Activated T-cell treated with anti-CD3 and anti-CD28 coated beads, Interleukin-2, amount 50 U/mL, for 72 hours (primary cell): ENCODE results near the gene PCED1B. TPM values are rescaled to one million over a fixed set of nuclear protein-coding genes. Genes with fewer than 3 reads are reported as not detected.
A peak's percentile ranks its signal among the peaks of the same experiment; 100 is the strongest.
"Not testable (repeated sequence)": the region's sequence is repeated elsewhere in the genome, so short reads cannot be mapped to it uniquely, and the experiment has no call there.

Source experiments
- ATAC-seq, 2 donors: fragments of 150-1000 bp; cut with Tn5 transposase; replicated peaks in 1 of 2; 2 replicates each; pipeline ENCODE4 v1.10.0; 2021; ENCODE audit warnings: moderate library complexity in 2 of 2, mild to moderate bottlenecking in 1 of 2
- DNase-seq, 2 donors: peaks; one replicate each; pipeline ENCODE4 v3.0.0; 2021 to 2022; ENCODE audit warnings: mixed read lengths in 1 of 2
- H3K27ac Mint-ChIP-seq: one replicate; pipeline ENCODE4 v1.8.0; 2022; ENCODE audit warnings: mild to moderate bottlenecking, moderate library complexity, mixed read lengths
- H3K27me3 Mint-ChIP-seq: one replicate; pipeline ENCODE4 v1.8.0; 2022; ENCODE audit warnings: low read depth, mixed read lengths
- H3K36me3 Mint-ChIP-seq, 2 donors: one replicate each; pipeline ENCODE4 v1.8.0; 2022; ENCODE audit warnings: mixed read lengths in 2 of 2, mild to moderate bottlenecking in 1 of 2; ENCODE audit not compliant: insufficient read depth in 2 of 2
- H3K4me1 Mint-ChIP-seq: one replicate; pipeline ENCODE4 v1.8.0; 2022; ENCODE audit warnings: low read depth, mixed read lengths
- H3K4me3 Mint-ChIP-seq, 2 donors: one replicate each; pipeline ENCODE4 v1.8.0; 2022; ENCODE audit warnings: mild to moderate bottlenecking in 2 of 2, mixed read lengths in 2 of 2, moderate library complexity in 2 of 2
- H3K9me3 Mint-ChIP-seq, 2 donors: one replicate each; pipeline ENCODE4 v1.8.0; 2022; ENCODE audit warnings: mixed read lengths in 2 of 2
- total RNA-seq, 2 donors: library from RNA; stranded (reverse); gene quantifications; one replicate each; pipeline ENCODE4 v1.2.3, GENCODE V29; 2022

The PCED1B gene, protein sequence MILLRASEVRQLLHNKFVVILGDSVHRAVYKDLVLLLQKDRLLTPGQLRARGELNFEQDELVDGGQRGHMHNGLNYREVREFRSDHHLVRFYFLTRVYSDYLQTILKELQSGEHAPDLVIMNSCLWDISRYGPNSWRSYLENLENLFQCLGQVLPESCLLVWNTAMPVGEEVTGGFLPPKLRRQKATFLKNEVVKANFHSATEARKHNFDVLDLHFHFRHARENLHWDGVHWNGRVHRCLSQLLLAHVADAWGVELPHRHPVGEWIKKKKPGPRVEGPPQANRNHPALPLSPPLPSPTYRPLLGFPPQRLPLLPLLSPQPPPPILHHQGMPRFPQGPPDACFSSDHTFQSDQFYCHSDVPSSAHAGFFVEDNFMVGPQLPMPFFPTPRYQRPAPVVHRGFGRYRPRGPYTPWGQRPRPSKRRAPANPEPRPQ
- total RNA-seq = 10 to 100 TPM; 73.6 to 91.8 TPM

DNA sequence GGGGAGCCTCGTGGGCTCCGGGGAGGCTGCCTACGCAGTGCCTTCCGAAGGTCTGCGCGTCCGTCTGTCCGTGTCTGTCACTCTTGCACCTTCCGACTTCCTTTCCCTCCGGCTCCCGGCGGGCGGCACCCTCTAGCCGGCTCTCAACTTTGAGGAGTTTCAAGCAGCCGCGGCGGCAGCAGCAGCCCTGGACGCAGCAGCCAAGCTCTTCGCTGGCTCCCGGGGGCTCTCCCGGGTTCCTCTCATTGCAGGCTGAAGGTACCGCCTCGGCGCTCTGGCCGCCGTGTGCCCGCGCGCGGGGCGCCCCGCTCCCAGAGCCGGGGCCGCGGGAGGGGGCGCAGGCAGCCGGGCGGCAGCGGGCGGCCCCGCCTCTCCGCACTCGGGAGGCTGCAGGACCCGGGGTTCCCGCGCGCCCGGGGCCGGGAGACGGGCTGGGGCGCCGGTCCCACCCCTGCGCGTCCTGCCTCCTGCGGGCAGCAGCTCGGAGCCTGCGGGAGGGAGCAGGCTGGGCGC lies at the start of gene PCED1B, which contains the start of gene AMIGO2:
PCED1B (plus strand) TSS at position 154 of the 513 bp plus-strand sequence. CDS start 155,443 bp downstream, outside the sequence.
AMIGO2 (minus strand) TSS at position 492 of the 513 bp plus-strand sequence. CDS start 957 bp downstream, outside the sequence.
- Mint-ChIP-seq H3K9me3 (no peaks in the 10 kb centered on the region), H3K27ac (peak within 1 kb of the TSS; percentile 100), H3K36me3 (peaks cover 7 to 10% of the 10 kb centered on the region in 2 donors), H3K4me3 (peak within 1 kb of the TSS; percentile 98), H3K4me1 (peaks cover 74% of the 10 kb centered on the region), H3K27me3 (no peaks in the 10 kb centered on the region)
- DNase-seq (peak; percentile 77 to 81), ATAC-seq (peak; percentile 61 to 66)

DNA sequence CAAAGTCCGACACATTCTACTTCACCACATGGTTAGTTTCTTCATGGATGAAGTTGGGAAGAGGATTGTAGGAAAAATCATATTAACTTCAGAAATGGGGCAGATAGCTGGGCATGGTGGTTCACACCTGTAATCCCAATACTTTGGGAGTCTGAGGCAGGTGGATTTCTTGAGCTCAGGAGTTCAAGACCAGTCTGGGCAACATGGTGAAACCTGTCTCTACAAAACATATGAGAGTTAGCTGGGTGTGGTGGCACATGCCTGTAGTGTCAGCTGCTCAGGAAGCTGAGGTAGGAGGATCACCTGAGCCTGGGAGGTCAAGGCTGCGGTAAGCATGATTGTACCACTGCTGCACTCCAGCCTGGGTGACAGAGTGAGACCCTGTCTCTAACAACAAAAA lies 49.5 kb upstream of the PCED1B start:
- H3K9me3 Mint-ChIP-seq = no peaks in the 10 kb centered on the region

DNA sequence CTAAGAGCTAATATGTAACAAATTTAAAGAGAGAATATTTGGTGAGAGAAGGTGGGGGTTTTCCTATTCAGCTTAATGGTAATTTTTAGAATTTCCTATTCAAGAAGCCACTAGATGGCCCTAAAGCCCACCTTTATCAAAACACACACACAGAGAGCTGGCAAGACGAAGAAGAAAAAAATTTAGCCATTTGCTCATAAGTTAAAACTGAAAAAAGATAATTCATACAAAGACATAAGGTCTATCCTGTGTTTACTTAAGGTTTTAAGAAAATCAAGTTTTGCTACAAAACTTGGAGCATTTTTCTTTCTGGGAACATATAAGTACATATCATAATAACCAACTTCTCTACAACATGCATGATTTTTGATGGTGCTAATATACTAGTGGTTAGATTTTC lies 46.8 kb upstream of the PCED1B start:
- peak overlapping the region in 1 of 2 donors; percentile 3 for H3K4me3 Mint-ChIP-seq
- DNase-seq (peak in 1 of 2 donors; percentile 15), ATAC-seq (peak; percentile 68 to 74)
- no peaks in the 10 kb centered on the region for H3K36me3 Mint-ChIP-seq
- H3K27me3 Mint-ChIP-seq = no peaks in the 10 kb centered on the region
- no peaks in the 10 kb centered on the region for H3K9me3 Mint-ChIP-seq
- H3K4me1 Mint-ChIP-seq = peaks cover 43% of the 10 kb centered on the region
- peak overlapping the region; percentile 36 for H3K27ac Mint-ChIP-seq

More for the DNA sequence above, 49.5 kb upstream of the PCED1B start:
- Mint-ChIP-seq H3K27me3 (no peaks in the 10 kb centered on the region), H3K27ac (no peak overlapping the region), H3K4me1 (peaks cover 34% of the 10 kb centered on the region), H3K4me3 (no peak overlapping the region), H3K36me3 (no peaks in the 10 kb centered on the region)
- DNase-seq (no peak), ATAC-seq (no peak)

DNA sequence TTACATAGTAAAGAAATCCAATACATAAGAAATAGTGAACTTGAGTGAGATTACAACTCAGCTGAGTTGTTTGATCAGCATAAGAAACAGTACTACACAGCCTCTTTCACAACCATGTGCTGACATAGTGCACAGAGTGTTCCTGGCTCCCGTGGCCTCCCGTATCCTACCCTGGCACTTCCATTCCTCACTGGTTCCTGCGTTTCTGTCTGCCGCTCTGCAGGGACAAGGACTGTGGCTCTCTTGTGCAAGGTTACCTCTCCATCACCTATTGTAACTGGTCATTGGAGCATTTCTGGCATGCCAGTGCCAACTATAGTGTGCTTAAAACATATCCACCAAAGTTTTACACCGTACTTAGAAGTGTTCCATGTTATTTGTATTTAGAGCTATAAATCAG lies 46.3 kb upstream of the PCED1B start:
- ATAC-seq = peak; percentile 43 to 52
- DNase-seq = no peak
- H3K27ac Mint-ChIP-seq = peak overlapping the region; percentile 70
- peaks cover 43% of the 10 kb centered on the region for H3K4me1 Mint-ChIP-seq
- H3K27me3 Mint-ChIP-seq = no peaks in the 10 kb centered on the region
- peak overlapping the region; percentile 16 to 17 for H3K4me3 Mint-ChIP-seq
- H3K9me3 Mint-ChIP-seq = no peaks in the 10 kb centered on the region
- H3K36me3 Mint-ChIP-seq = no peaks in the 10 kb centered on the region

DNA sequence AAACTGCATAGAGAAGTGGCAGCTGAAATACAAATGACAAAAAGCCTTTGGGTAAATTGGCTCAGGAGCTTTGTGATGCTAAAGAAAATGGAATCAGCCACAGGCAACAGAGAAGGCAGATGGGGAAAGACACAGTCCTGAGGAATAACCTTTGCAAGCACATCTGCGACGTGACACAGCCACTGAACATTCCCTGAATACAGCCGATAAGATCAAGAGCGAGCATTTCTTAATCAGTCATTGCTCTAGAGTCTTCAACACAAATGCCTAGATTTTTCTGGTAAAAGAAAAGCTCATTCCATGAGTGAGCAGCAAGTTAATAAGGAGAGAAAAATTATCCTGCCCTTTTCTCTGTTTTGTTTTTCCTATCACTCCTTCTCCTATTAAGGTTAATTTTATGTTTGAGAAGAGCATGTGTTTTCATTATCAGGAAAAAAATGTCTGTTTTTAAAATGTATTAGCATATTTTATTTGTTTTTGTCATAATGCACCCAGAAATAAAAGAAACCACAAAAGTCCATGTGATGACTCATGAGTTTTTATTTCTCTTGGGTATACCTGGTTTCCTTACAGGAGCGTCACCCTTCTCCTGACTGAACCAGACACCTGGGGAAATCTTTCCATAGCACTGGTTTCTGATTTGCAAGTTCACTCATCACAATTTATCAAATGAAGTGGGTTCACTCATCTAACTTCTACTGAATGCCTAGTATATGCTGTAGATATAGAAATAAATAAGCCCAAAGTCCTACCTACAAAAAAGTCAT lies 45.4 kb upstream of the PCED1B start:
- H3K36me3 Mint-ChIP-seq = no peaks in the 10 kb centered on the region
- H3K27me3 Mint-ChIP-seq = no peaks in the 10 kb centered on the region
- no peak overlapping the region for H3K4me3 Mint-ChIP-seq
- no peak for DNase-seq
- H3K27ac Mint-ChIP-seq = no peak overlapping the region
- H3K9me3 Mint-ChIP-seq = no peaks in the 10 kb centered on the region
- H3K4me1 Mint-ChIP-seq = peaks cover 48% of the 10 kb centered on the region
- ATAC-seq = no peak

DNA sequence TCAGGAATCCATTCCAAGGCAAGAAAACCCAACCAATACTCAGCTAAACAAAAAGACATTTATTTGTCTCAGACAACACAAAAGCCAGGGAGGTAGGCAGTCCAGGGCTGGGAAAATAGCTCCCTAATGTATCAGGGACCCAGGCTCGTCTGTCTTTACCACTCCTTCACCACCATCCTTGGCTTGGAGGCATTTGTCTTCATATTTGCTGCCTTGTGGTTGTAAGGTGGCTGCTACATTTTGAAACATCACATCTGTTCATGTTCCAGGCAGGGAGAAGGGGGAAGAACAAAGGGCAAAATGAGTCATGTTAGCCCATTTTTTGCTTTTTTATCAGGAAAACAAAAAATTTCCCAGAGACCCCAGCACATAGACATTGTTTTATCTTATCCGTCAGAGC lies 44.8 kb upstream of the PCED1B start:
- Mint-ChIP-seq H3K27ac (no peak overlapping the region), H3K4me1 (peaks cover 43% of the 10 kb centered on the region), H3K9me3 (no peaks in the 10 kb centered on the region), H3K27me3 (no peaks in the 10 kb centered on the region), H3K36me3 (no peaks in the 10 kb centered on the region), H3K4me3 (no peak overlapping the region)
- ATAC-seq (no peak), DNase-seq (no peak)

DNA sequence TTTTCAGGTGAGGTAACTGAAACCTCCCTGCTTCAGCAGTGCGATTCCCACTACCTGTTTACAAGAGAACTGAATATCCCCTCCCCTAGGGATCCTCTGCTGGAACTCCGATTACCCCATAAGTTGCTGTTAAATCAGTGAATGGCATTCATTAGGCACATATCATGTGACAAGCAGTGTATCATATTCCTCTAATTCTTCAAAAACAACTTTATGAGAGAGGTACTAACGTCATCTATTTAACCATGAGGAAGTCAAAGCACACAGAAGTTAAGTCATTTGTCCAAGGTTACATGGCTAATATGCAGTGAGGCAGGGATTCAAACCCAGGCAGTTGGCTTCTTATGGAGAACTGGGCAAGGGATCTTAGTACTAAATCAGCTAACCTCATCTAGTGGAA lies 43.9 kb upstream of the PCED1B start:
- Mint-ChIP-seq H3K27me3 (no peaks in the 10 kb centered on the region), H3K4me3 (no peak overlapping the region), H3K27ac (no peak overlapping the region), H3K36me3 (no peaks in the 10 kb centered on the region), H3K4me1 (peaks cover 38% of the 10 kb centered on the region), H3K9me3 (no peaks in the 10 kb centered on the region)
- ATAC-seq (no peak), DNase-seq (no peak)

DNA sequence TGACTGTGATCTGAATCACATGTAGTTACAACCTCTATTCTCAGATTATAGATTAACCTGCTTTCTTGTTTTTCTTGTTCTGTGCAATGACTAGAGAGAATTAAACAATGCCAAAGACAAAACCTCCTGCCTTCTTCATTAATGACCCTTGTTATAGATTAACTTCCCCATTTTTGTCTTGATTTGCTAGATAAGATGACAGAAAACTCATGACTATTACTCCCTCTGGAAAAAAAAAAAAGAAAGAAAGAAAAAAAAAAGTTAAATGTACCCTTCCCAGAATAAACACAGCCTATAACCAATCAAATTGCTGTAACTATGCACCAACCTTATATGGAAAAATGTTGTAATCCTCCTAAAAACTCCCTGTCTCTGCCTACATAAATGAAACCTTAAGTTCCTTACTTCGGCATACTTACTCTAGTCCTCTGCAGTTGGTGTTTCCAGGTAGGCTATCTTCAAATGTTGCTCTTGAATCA lies 41.1 kb upstream of the PCED1B start:
- Mint-ChIP-seq H3K36me3 (no peaks in the 10 kb centered on the region), H3K27ac (peak overlapping the region; percentile 46), H3K9me3 (no peaks in the 10 kb centered on the region), H3K27me3 (no peaks in the 10 kb centered on the region), H3K4me1 (peaks cover 30% of the 10 kb centered on the region), H3K4me3 (no peak overlapping the region)
- no peak for ATAC-seq
- no peak for DNase-seq

DNA sequence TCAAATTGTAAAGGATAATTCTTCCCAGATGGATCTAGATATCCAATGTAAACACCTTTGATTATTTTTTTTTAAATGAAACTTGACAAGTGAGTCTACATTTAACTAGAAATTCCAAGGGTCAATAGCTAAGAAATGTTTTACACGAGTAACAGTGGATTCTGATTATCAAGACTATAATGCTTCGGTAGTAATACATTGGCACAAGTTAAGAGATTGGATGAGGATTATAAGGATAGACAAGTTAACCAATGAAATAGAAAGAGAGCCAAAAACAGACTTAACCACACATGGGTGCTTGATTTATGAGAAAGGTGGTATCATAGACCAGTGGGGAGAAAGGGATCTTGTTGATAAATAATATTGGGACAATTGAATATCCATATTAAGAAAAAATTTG lies 40.3 kb upstream of the PCED1B start:
- no peak for ATAC-seq
- no peaks in the 10 kb centered on the region for H3K27me3 Mint-ChIP-seq
- peaks cover 22% of the 10 kb centered on the region for H3K4me1 Mint-ChIP-seq
- H3K36me3 Mint-ChIP-seq = no peaks in the 10 kb centered on the region
- no peak overlapping the region for H3K27ac Mint-ChIP-seq
- DNase-seq = no peak
- no peaks in the 10 kb centered on the region for H3K9me3 Mint-ChIP-seq
- H3K4me3 Mint-ChIP-seq = no peak overlapping the region

DNA sequence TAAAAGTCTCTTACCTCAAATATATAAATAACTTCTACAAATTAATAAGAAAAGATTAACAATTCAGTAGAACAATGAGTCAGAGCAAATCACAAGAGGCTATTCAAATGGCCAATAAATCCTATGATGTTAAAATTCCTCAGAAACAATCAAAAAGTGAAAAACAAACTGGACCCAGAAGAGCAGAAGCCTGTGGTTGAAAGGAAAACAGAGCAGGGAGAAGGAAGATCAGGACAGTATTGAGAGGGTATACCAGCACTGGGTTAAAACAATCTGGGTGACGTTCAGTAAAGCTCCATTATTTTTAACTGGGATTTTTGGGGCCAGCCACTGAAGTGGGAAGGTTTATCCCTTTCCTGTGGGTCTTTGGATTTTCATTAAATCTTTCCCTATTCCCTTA lies 39.7 kb upstream of the PCED1B start:
- DNase-seq (no peak), ATAC-seq (no peak)
- H3K27ac Mint-ChIP-seq = no peak overlapping the region
- H3K9me3 Mint-ChIP-seq = no peaks in the 10 kb centered on the region
- no peak overlapping the region for H3K4me3 Mint-ChIP-seq
- H3K27me3 Mint-ChIP-seq = no peaks in the 10 kb centered on the region
- H3K36me3 Mint-ChIP-seq = no peaks in the 10 kb centered on the region
- H3K4me1 Mint-ChIP-seq = peaks cover 15% of the 10 kb centered on the region

DNA sequence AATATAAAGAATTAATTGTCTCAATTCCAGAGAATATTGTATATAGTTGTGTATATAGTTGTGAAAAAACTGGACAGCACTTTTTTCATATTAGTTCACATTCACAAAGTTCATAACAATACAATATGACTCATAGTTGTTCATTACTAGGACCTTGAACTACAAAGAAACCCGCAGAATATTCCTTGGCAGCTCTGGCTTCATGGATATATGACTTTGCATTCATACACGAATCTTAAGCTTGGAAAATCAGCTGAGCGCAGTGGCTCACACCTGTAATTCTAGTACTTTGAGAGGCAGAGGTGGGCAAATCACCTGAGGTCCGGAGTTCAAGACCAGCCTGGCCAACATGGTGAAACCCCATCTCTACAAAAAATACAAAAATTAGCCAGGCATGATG lies 38.1 kb upstream of the PCED1B start:
- H3K9me3 Mint-ChIP-seq = no peaks in the 10 kb centered on the region
- peaks cover 6% of the 10 kb centered on the region for H3K4me1 Mint-ChIP-seq
- ATAC-seq (no peak), DNase-seq (no peak)
- no peak overlapping the region for H3K4me3 Mint-ChIP-seq
- no peaks in the 10 kb centered on the region for H3K36me3 Mint-ChIP-seq
- H3K27me3 Mint-ChIP-seq = peaks cover 7% of the 10 kb centered on the region
- no peak overlapping the region for H3K27ac Mint-ChIP-seq

DNA sequence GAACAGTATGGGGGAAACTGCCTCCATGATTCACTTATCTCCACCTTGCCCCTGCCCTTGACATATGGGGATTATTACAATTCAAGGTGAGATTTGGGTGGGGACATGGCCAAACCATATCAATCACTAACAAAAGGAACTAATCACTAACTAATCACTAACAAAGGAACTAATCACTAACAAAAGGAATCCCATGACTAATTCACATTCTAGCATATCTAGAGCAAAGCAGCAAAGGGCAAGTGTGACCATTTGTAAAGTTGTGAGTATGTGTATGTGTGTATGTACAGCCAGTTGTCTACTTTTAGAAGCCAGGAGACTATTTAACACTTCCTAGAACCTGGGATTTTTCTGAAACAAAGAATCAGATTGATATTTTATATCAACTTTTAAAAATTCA lies 30.9 kb upstream of the PCED1B start:
- DNase-seq = no peak
- Mint-ChIP-seq H3K9me3 (peaks cover 7 to 11% of the 10 kb centered on the region in 2 donors), H3K4me1 (no peaks in the 10 kb centered on the region), H3K36me3 (peaks cover 13 to 14% of the 10 kb centered on the region in 2 donors), H3K4me3 (no peak overlapping the region), H3K27me3 (peaks cover 7% of the 10 kb centered on the region), H3K27ac (no peak overlapping the region)
- no peak for ATAC-seq

DNA sequence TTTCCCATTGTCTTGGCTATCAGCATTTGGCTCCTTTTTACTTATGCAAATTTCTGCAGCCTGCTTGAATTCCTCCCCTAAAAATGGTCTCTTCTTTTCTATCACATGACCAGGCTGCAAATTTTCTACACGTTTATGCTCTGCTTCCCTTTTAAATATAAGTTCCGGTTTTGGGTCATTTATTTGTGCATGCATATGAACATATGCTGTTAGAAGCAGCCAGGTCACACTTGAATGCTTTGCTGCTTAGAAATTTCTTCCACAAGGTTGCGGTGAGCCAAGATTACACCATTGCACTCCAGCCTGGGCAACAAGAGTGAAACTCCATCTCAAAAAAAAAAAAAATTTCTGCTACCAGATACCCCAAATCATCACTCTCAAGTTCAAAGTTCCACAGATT lies 28.1 kb upstream of the PCED1B start:
- not testable (repeated sequence) for DNase-seq, H3K27ac Mint-ChIP-seq, H3K4me3 Mint-ChIP-seq, H3K4me1 Mint-ChIP-seq, ATAC-seq, H3K27me3 Mint-ChIP-seq
- H3K36me3 Mint-ChIP-seq = peaks cover 15 to 16% of the 10 kb centered on the region in 2 donors
- peaks cover 9 to 12% of the 10 kb centered on the region in 2 donors for H3K9me3 Mint-ChIP-seq
